Activated CD4-positive, alpha-beta memory T cell treated with anti-CD3 and anti-CD28 coated beads, Interleukin-2, amount 10 ng/mL, durations not matched to agents 7 days and 5 days (primary cell): ENCODE data around the gene PRKAG2. TPM values are rescaled to one million over a fixed set of nuclear protein-coding genes. Genes with fewer than 3 reads are reported as not detected.

Experiments used
- CTCF ChIA-PET: fragments of 350-600 bp; sonication (Branson Sonifier 250); formaldehyde crosslinking; loops from one replicate; lab custom pipeline; 2021; ENCODE audit warnings: antibody characterized with exemption, inconsistent platforms; lab: Charles Lee
- POLR2A ChIA-PET: fragments of 350-600 bp; sonication (Branson Sonifier 250); formaldehyde crosslinking; loops from one replicate; lab custom pipeline; 2021; ENCODE audit warnings: antibody characterized with exemption; lab: Charles Lee
- DNase-seq: peaks from one replicate; pipeline ENCODE4 v3.0.0-alpha.2; 2020
- H3K27ac Mint-ChIP-seq: one replicate; pipeline ENCODE4 v1.8.0; 2021; ENCODE audit warnings: mild to moderate bottlenecking, mixed read lengths
- H3K27me3 Mint-ChIP-seq: one replicate; pipeline ENCODE4 v1.8.0; 2021; ENCODE audit warnings: mixed read lengths
- H3K36me3 Mint-ChIP-seq: one replicate; pipeline ENCODE4 v1.8.0; 2021; ENCODE audit warnings: low read depth, mixed read lengths
- H3K4me1 Mint-ChIP-seq: one replicate; pipeline ENCODE4 v1.8.0; 2021; ENCODE audit warnings: mixed read lengths
- H3K4me3 Mint-ChIP-seq: one replicate; pipeline ENCODE4 v1.8.0; 2021; ENCODE audit warnings: mild to moderate bottlenecking, mixed read lengths
- H3K9me3 Mint-ChIP-seq: one replicate; pipeline ENCODE4 v1.8.0; 2021; ENCODE audit warnings: mixed read lengths
- total RNA-seq, 2 experiments: library from RNA; stranded (reverse); gene quantifications; one replicate each; pipeline ENCODE4 v1.2.3, GENCODE V29; 2021

The PRKAG2 gene
- total RNA-seq, 2 experiments from 2014 or later: 25.4 to 33.7 TPM

GRCh38 chr7:151508991-151509390 is 367.9 kb downstream of the PRKAG2 start:
- no peaks in the 10 kb centered on the region for H3K27me3 Mint-ChIP-seq
- peaks cover 5% of the 10 kb centered on the region for H3K9me3 Mint-ChIP-seq
- no peak overlapping the region for H3K27ac Mint-ChIP-seq
- ChIA-PET CTCF (interaction anchor here (1.6 kb wide), 1 partner anchor 265 kb away, joined by 3 read pairs; no protein-coding TSS in a partner anchor), POLR2A (interaction anchor here (1.1 to 1.3 kb wide), 2 partner anchors 8 to 10 kb away, joined by 5 to 8 read pairs; partner anchors contain the start of gene RHEB)
- no peak for DNase-seq
- peaks cover 56% of the 10 kb centered on the region for H3K4me1 Mint-ChIP-seq
- H3K36me3 Mint-ChIP-seq: peaks cover 24% of the 10 kb centered on the region
- H3K4me3 Mint-ChIP-seq: no peak overlapping the region

GRCh38 chr7:151507806-151508205 is 369.1 kb downstream of the PRKAG2 start:
- ChIA-PET CTCF (interaction anchor here (0.6 to 1.6 kb wide), 3 partner anchors 132 to 264 kb away, joined by 3 to 5 read pairs (median 3); no protein-coding TSS in a partner anchor), POLR2A (interaction anchor here (1.1 to 3.4 kb wide), 3 partner anchors 10 to 12 kb away, joined by 5 to 13 read pairs (median 8); partner anchors contain the start of gene RHEB)
- peaks cover 16% of the 10 kb centered on the region for H3K36me3 Mint-ChIP-seq
- peaks cover 48% of the 10 kb centered on the region for H3K4me1 Mint-ChIP-seq
- H3K4me3 Mint-ChIP-seq: no peak overlapping the region
- no peak overlapping the region for H3K27ac Mint-ChIP-seq
- no peak for DNase-seq
- no peaks in the 10 kb centered on the region for H3K9me3 Mint-ChIP-seq
- H3K27me3 Mint-ChIP-seq: no peaks in the 10 kb centered on the region

- CTCF ChIA-PET: interaction anchor here (1.6 kb wide), 1 partner anchor 253 kb away, joined by 5 read pairs; no protein-coding TSS in a partner anchor
- Mint-ChIP-seq H3K9me3 (no peaks in the 10 kb centered on the region), H3K36me3 (peaks cover 13% of the 10 kb centered on the region), H3K27ac (no peak overlapping the region), H3K4me1 (peaks cover 40% of the 10 kb centered on the region), H3K27me3 (no peaks in the 10 kb centered on the region), H3K4me3 (no peak overlapping the region)
- POLR2A ChIA-PET: interaction anchor here (3.4 kb wide), 1 partner anchor 13 kb away, joined by 13 read pairs; the partner anchor contains the start of gene RHEB
- no peak for DNase-seq
Measured at GRCh38 chr7:151506901-151507382, 370.0 kb downstream of the PRKAG2 start.

Other genes starting within 250 kb of the PRKAG2 start
- gene GALNTL5, start 79.3 kb upstream of the PRKAG2 start, total RNA-seq: not detected
- gene GALNT11, start 148.6 kb upstream of the PRKAG2 start, total RNA-seq: 10 to 100 TPM; 17.6 to 17.8 TPM